ENCODE measurements around the gene SLC25A1. TPM values are rescaled to one million over a fixed set of nuclear protein-coding genes. Genes with fewer than 3 reads are reported as not detected.

The SLC25A1 gene
- polyA plus RNA-seq, 1 of the 3 experiments (the other 2 are of a cell fraction): 44.7 TPM

DNA sequence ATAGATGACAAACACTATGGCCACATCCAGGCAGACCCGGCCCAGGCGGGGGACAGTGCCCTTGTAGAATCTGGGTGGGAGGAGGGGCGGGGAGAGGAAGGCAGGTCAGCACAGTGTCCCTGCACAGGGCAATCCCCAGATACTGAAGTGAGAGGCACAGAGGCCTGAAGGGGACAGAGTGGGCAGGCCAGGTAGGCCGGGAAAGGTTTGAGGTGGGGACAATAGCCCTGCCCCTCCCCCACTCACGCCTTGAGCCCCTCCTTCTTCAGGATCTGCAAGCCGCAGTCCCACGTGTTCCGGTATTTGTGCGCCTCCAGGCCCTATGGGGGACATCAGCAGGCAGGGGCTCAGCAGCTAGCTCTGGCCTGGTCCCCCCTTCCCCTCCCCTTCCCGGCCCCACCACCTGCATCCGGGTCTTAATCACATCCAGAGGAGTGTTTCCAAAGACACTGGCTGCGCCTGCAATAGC, 2.3 kb downstream of the SLC25A1 start:
- peaks cover 0 to 9% of the 10 kb centered on the region in 2 experiments for H3K36me3 ChIP-seq (replicated peaks in 1 of 2; ENCODE audit: control insufficient read depth in 1 of 2, insufficient read depth in 2 of 2, low read length in 1 of 2)
- H3K9me3 ChIP-seq: no peaks in the 10 kb centered on the region
- ChIA-PET POLR2A (interaction anchor here (0.6 kb wide), 1 partner anchor 33 kb away, joined by 3 read pairs; no protein-coding TSS in a partner anchor), CTCF (interaction anchor here (0.7 kb wide), 1 partner anchor 453 kb away, joined by 3 read pairs; no protein-coding TSS in a partner anchor)
- H4K20me1 ChIP-seq (ENCODE audit: insufficient read depth): peaks cover 13% of the 10 kb centered on the region; the same call in 1 of the 2 replicates
- no peak overlapping the region for H2AFZ ChIP-seq (ENCODE audit: low read depth)
- H3F3A ChIP-seq (replicated peaks; ENCODE audit: insufficient read depth): peaks cover 4% of the 10 kb centered on the region
- H3K9me2 ChIP-seq: no peaks in the 10 kb centered on the region
- peaks cover 60% of the 10 kb centered on the region for H3K79me2 ChIP-seq (ENCODE audit: insufficient read depth)
- peak; percentile 73 for DNase-seq
- H3K4me2 ChIP-seq: peak overlapping the region; percentile 99; the same call in 1 of the 2 replicates
- peaks cover 27 to 62% of the 10 kb centered on the region in 2 experiments for H3K4me1 ChIP-seq (ENCODE audit: control insufficient read depth in 1 of 2, insufficient read depth in 2 of 2, low read depth in 1 of 2, low read length in 1 of 2)
- peak overlapping the region in 1 of 2 experiments; percentile 69; a peak in 2 of 4 replicates for H3K27ac ChIP-seq (ENCODE audit: low read depth in 2 of 2, low read length in 1 of 2)
- no peaks in the 10 kb centered on the region for H3K27me3 ChIP-seq (ENCODE audit: insufficient read depth)
- H3K4me3 ChIP-seq (ENCODE audit: low read depth in 2 of 2, low read length in 1 of 2): no peak overlapping the region
- no peak overlapping the region for H3K9ac ChIP-seq
- TF ChIP-seq POLR2AphosphoS5 (IDR thresholded peaks at IDR 0.05; ENCODE audit: low read depth, low read length): no peak; the same call in 1 of the 2 replicates
- no peak for TF ChIP-seq SMC3 (IDR thresholded peaks at IDR 0.05; ENCODE audit: low read depth, low read length)
- no peak for TF ChIP-seq TCF12 (IDR thresholded peaks at IDR 0.05)
- no peak for TF ChIP-seq FOSL2 (IDR thresholded peaks at IDR 0.05; ENCODE audit: borderline replicate concordance, low read depth)
- no peak for TF ChIP-seq RCOR1 (IDR thresholded peaks at IDR 0.05; ENCODE audit: low read length)
- no peak for TF ChIP-seq TEAD4 (IDR thresholded peaks at IDR 0.05; ENCODE audit: borderline replicate concordance, insufficient read depth)
- no peak for TF ChIP-seq FOXM1 (IDR thresholded peaks at IDR 0.05; ENCODE audit: low read depth)
- no peak for TF ChIP-seq FOXJ3 (CRISPR knock-in tag; IDR thresholded peaks at IDR 0.05)
- TF ChIP-seq, protein P1, sequence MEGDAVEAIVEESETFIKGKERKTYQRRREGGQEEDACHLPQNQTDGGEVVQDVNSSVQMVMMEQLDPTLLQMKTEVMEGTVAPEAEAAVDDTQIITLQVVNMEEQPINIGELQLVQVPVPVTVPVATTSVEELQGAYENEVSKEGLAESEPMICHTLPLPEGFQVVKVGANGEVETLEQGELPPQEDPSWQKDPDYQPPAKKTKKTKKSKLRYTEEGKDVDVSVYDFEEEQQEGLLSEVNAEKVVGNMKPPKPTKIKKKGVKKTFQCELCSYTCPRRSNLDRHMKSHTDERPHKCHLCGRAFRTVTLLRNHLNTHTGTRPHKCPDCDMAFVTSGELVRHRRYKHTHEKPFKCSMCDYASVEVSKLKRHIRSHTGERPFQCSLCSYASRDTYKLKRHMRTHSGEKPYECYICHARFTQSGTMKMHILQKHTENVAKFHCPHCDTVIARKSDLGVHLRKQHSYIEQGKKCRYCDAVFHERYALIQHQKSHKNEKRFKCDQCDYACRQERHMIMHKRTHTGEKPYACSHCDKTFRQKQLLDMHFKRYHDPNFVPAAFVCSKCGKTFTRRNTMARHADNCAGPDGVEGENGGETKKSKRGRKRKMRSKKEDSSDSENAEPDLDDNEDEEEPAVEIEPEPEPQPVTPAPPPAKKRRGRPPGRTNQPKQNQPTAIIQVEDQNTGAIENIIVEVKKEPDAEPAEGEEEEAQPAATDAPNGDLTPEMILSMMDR (IDR thresholded peaks at IDR 0.05): no peak
- TF ChIP-seq TAF1 (IDR thresholded peaks at IDR 0.05; ENCODE audit: borderline replicate concordance, low read depth, low read length): no peak
- no peak for TF ChIP-seq EP300 (IDR thresholded peaks at IDR 0.05; ENCODE audit: borderline replicate concordance in 1 of 2, low read depth in 1 of 2, low read length in 1 of 2)
- no peak for TF ChIP-seq ELF1 (IDR thresholded peaks at IDR 0.05)
- no peak for TF ChIP-seq EZH2phosphoT487 (IDR thresholded peaks at IDR 0.05; ENCODE audit: borderline replicate concordance, low read depth)
- 64% methylated on average over 7 of the region's 12 CpGs for WGBS (ENCODE audit: low lambda C conversion rate)

DNA sequence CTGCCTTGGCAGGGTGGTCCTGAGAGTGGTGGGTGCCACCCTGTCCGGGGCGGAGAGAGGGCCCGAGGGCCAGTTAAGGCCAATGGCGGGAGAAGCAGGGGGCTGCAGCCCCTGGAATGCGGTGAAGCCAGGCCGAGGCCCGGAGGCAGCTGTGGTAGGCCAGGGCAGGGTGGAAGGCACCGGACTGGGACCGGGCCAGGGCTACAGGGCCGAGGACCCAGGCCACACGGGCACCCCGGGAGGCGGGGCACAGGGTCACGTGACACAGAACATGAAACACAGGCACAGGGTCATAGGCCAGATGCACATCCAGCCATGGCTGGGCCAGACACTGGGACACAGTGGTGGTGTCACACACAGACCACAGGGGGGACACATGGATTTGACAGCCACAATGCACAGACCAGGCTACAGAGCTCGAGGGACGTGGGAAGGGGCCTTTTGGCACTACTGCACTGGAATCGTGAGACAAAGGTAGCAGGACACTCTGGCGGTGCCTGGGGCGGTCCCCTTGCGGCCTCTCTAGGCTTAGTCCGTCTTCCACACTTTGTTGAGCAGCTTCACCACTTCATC, 2.8 kb downstream of the SLC25A1 start:
- H3K36me3 ChIP-seq (replicated peaks in 1 of 2; ENCODE audit: control insufficient read depth in 1 of 2, insufficient read depth in 2 of 2, low read length in 1 of 2): peaks cover 0 to 9% of the 10 kb centered on the region in 2 experiments
- peak overlapping the region in 1 of 2 experiments; percentile 69; a peak in 2 of 4 replicates for H3K27ac ChIP-seq (ENCODE audit: low read depth in 2 of 2, low read length in 1 of 2)
- H3K4me2 ChIP-seq: no peak overlapping the region
- peaks cover 29 to 66% of the 10 kb centered on the region in 2 experiments for H3K4me1 ChIP-seq (ENCODE audit: control insufficient read depth in 1 of 2, insufficient read depth in 2 of 2, low read depth in 1 of 2, low read length in 1 of 2)
- H3K79me2 ChIP-seq (ENCODE audit: insufficient read depth): peaks cover 60% of the 10 kb centered on the region
- POLR2A ChIA-PET: interaction anchor here (0.6 kb wide), 1 partner anchor 33 kb away, joined by 3 read pairs; no protein-coding TSS in a partner anchor
- no peak overlapping the region for H3K9ac ChIP-seq
- H3K4me3 ChIP-seq (ENCODE audit: low read depth in 2 of 2, low read length in 1 of 2): no peak overlapping the region
- no peak overlapping the region for H2AFZ ChIP-seq (ENCODE audit: low read depth)
- H3K9me2 ChIP-seq: no peaks in the 10 kb centered on the region
- CTCF ChIA-PET: interaction anchor here (0.6 to 0.7 kb wide), 2 partner anchors 454 to 953 kb away, joined by 3 read pairs; no protein-coding TSS in a partner anchor
- no peak for DNase-seq
- H3F3A ChIP-seq (replicated peaks; ENCODE audit: insufficient read depth): peaks cover 4% of the 10 kb centered on the region
- peaks cover 13% of the 10 kb centered on the region; the same call in 1 of the 2 replicates for H4K20me1 ChIP-seq (ENCODE audit: insufficient read depth)
- H3K9me3 ChIP-seq: no peaks in the 10 kb centered on the region
- no peaks in the 10 kb centered on the region for H3K27me3 ChIP-seq (ENCODE audit: insufficient read depth)
- WGBS (ENCODE audit: low lambda C conversion rate): 100% methylated on average over 7 of the region's 21 CpGs
- TF ChIP-seq, protein P2, sequence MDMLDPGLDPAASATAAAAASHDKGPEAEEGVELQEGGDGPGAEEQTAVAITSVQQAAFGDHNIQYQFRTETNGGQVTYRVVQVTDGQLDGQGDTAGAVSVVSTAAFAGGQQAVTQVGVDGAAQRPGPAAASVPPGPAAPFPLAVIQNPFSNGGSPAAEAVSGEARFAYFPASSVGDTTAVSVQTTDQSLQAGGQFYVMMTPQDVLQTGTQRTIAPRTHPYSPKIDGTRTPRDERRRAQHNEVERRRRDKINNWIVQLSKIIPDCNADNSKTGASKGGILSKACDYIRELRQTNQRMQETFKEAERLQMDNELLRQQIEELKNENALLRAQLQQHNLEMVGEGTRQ (IDR thresholded peaks at IDR 0.05; ENCODE audit: borderline replicate concordance, low read depth, low read length): no peak
- TF ChIP-seq SIN3A (IDR thresholded peaks at IDR 0.05; ENCODE audit: borderline replicate concordance, low read depth, low read length) (no peak), CHD2 (IDR thresholded peaks at IDR 0.05; ENCODE audit: low read length, partially characterized antibody) (no peak), NFIC (IDR thresholded peaks at IDR 0.05; ENCODE audit: borderline replicate concordance) (no peak), RFX5 (IDR thresholded peaks at IDR 0.05; ENCODE audit: low read length) (no peak)
- TF ChIP-seq, protein P3, sequence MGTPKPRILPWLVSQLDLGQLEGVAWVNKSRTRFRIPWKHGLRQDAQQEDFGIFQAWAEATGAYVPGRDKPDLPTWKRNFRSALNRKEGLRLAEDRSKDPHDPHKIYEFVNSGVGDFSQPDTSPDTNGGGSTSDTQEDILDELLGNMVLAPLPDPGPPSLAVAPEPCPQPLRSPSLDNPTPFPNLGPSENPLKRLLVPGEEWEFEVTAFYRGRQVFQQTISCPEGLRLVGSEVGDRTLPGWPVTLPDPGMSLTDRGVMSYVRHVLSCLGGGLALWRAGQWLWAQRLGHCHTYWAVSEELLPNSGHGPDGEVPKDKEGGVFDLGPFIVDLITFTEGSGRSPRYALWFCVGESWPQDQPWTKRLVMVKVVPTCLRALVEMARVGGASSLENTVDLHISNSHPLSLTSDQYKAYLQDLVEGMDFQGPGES (IDR thresholded peaks at IDR 0.05; ENCODE audit: low read depth, low read length): no peak
- TF ChIP-seq, protein P4, sequence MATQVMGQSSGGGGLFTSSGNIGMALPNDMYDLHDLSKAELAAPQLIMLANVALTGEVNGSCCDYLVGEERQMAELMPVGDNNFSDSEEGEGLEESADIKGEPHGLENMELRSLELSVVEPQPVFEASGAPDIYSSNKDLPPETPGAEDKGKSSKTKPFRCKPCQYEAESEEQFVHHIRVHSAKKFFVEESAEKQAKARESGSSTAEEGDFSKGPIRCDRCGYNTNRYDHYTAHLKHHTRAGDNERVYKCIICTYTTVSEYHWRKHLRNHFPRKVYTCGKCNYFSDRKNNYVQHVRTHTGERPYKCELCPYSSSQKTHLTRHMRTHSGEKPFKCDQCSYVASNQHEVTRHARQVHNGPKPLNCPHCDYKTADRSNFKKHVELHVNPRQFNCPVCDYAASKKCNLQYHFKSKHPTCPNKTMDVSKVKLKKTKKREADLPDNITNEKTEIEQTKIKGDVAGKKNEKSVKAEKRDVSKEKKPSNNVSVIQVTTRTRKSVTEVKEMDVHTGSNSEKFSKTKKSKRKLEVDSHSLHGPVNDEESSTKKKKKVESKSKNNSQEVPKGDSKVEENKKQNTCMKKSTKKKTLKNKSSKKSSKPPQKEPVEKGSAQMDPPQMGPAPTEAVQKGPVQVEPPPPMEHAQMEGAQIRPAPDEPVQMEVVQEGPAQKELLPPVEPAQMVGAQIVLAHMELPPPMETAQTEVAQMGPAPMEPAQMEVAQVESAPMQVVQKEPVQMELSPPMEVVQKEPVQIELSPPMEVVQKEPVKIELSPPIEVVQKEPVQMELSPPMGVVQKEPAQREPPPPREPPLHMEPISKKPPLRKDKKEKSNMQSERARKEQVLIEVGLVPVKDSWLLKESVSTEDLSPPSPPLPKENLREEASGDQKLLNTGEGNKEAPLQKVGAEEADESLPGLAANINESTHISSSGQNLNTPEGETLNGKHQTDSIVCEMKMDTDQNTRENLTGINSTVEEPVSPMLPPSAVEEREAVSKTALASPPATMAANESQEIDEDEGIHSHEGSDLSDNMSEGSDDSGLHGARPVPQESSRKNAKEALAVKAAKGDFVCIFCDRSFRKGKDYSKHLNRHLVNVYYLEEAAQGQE (IDR thresholded peaks at IDR 0.05; ENCODE audit: low read depth, low read length): no peak
